ENCODE data around the gene CGRRF1. TPM values are rescaled to one million over a fixed set of nuclear protein-coding genes. Genes with fewer than 3 reads are reported as not detected.

CGRRF1 gene
- total and polyA plus RNA-seq, 2 of the 13 experiments (the other 11 are each of a cell fraction or from before 2014, with no cell fraction given) = 16.8 to 18.2 TPM

DNA sequence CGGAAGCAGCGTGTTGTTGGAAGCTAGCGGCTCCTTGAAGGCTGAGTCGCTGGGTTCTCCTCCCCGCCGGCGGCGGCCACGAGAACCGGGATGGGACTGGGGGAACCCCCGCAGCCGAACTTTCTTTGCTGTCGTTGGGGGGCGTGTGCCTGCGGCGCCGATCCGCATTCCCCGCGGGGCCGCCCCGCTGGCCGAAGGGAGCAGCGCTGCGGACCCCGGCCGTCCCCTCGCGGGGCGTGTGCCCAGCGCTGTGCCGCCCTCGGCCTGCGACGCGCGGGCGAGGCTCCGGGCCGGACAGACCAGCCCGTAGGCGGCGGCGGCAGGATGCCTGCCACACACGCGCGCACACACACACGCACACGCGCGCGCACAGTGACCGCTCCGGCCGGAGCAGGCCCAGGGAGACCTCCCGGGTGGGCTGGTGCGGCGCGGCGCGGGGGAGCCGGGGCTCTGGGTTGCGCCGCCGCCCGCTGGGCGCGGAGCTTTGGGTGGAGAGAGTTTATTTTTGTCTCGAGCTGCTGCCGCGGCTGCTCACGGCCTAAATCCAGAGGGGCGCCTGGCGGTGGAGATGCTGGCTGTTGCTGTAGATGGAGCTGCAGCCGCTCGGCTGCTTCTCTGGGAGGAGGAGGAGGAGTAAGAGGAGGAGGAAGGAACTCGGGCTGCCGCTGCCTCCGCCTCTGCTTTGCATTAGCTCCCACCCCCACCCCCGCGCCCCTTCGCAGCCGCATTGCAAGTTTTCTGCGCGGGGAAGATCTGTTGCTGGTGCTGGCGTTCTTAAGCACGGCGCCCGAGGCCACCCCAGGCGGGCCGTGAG is 56.9 kb downstream of the CGRRF1 start, which contains the start of gene SAMD4A (continued):
- TF ChIP-seq, protein P1, sequence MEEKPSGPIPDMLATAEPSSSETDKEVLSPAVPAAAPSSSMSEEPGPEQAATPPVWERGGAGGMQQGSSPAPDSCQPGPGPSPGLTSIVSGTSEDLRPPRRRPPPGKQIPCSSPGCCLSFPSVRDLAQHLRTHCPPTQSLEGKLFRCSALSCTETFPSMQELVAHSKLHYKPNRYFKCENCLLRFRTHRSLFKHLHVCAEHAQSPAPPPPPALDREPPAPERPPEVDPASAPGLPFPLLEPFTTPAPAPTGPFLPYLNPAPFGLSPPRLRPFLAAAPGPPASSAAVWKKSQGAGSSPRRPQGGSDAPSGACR (CRISPR knock-in tag; IDR thresholded peaks at IDR 0.05) = peak; percentile 48; the same call in 1 of the 2 replicates
- TF ChIP-seq ZNF766 (CRISPR knock-in tag; IDR thresholded peaks at IDR 0.05; ENCODE audit: borderline replicate concordance) = no peak; the same call in 1 of the 2 replicates
- TF ChIP-seq GABPB1 (CRISPR knock-in tag; IDR thresholded peaks at IDR 0.05) = peak; percentile 4; the same call in 1 of the 2 replicates
- TF ChIP-seq KDM5B (CRISPR knock-in tag; IDR thresholded peaks at IDR 0.05; ENCODE audit: borderline replicate concordance) = peak; percentile 18; the same call in 1 of the 2 replicates
- no peak for TF ChIP-seq GZF1 (CRISPR knock-in tag; IDR thresholded peaks at IDR 0.05)
- no peak for TF ChIP-seq SAFB2 (CRISPR knock-in tag; IDR thresholded peaks at IDR 0.05; ENCODE audit: borderline replicate concordance, low read depth)
- TF ChIP-seq, protein P2, sequence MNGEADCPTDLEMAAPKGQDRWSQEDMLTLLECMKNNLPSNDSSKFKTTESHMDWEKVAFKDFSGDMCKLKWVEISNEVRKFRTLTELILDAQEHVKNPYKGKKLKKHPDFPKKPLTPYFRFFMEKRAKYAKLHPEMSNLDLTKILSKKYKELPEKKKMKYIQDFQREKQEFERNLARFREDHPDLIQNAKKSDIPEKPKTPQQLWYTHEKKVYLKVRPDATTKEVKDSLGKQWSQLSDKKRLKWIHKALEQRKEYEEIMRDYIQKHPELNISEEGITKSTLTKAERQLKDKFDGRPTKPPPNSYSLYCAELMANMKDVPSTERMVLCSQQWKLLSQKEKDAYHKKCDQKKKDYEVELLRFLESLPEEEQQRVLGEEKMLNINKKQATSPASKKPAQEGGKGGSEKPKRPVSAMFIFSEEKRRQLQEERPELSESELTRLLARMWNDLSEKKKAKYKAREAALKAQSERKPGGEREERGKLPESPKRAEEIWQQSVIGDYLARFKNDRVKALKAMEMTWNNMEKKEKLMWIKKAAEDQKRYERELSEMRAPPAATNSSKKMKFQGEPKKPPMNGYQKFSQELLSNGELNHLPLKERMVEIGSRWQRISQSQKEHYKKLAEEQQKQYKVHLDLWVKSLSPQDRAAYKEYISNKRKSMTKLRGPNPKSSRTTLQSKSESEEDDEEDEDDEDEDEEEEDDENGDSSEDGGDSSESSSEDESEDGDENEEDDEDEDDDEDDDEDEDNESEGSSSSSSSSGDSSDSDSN (CRISPR knock-in tag; IDR thresholded peaks at IDR 0.05) = peak; percentile 46; the same call in 1 of the 2 replicates
- TF ChIP-seq, protein P3, sequence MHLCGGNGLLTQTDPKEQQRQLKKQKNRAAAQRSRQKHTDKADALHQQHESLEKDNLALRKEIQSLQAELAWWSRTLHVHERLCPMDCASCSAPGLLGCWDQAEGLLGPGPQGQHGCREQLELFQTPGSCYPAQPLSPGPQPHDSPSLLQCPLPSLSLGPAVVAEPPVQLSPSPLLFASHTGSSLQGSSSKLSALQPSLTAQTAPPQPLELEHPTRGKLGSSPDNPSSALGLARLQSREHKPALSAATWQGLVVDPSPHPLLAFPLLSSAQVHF (CRISPR knock-in tag; IDR thresholded peaks at IDR 0.05) = 0 out of 2 replicates have a peak, but pooled peaks have one; percentile 17
- peak; percentile 37; the same call in 1 of the 2 replicates for TF ChIP-seq ZFX (CRISPR knock-in tag; IDR thresholded peaks at IDR 0.05; ENCODE audit: low read depth)
- 0 out of 2 replicates have a peak, but pooled peaks have one; percentile 26 for TF ChIP-seq KDM2A (CRISPR knock-in tag; IDR thresholded peaks at IDR 0.05; ENCODE audit: borderline replicate concordance, low read depth)
- peak; percentile 48 for TF ChIP-seq KMT2B (CRISPR knock-in tag; IDR thresholded peaks at IDR 0.05)
- TF ChIP-seq ZFP91 (CRISPR knock-in tag; IDR thresholded peaks at IDR 0.05; ENCODE audit: borderline replicate concordance) = 0 out of 2 replicates have a peak, but pooled peaks have one; percentile 1
- TF ChIP-seq HOXA3 (CRISPR knock-in tag; IDR thresholded peaks at IDR 0.05) = 0 out of 2 replicates have a peak, but pooled peaks have one; percentile 34
- TF ChIP-seq REL (CRISPR knock-in tag; conservative IDR thresholded peaks at IDR 0.05) = 0 out of 2 replicates have a peak, but pooled peaks have one; percentile 13
- 0 out of 2 replicates have a peak, but pooled peaks have one; percentile 63 for TF ChIP-seq ZNF841 (CRISPR knock-in tag; IDR thresholded peaks at IDR 0.05; ENCODE audit: borderline replicate concordance)
- peak; percentile 22; the same call in 1 of the 2 replicates for TF ChIP-seq TOPORS (CRISPR knock-in tag; IDR thresholded peaks at IDR 0.05)
- TF ChIP-seq SIN3A (IDR thresholded peaks at IDR 0.05; ENCODE audit: borderline replicate concordance, low read depth, low read length) = 0 out of 2 replicates have a peak, but pooled peaks have one; percentile 14
- peak; percentile 19; the same call in 1 of the 2 replicates for TF ChIP-seq POLR2AphosphoS2 (IDR thresholded peaks at IDR 0.05; ENCODE audit: low read depth, low read length)
- peak; percentile 52 for TF ChIP-seq POLR2G (IDR thresholded peaks at IDR 0.05; ENCODE audit: low read depth, low read length)
- TF ChIP-seq IKZF5 (CRISPR knock-in tag; IDR thresholded peaks at IDR 0.05) = 0 out of 2 replicates have a peak, but pooled peaks have one; percentile 25
- peak; percentile 79 for TF ChIP-seq ZFY (CRISPR knock-in tag; IDR thresholded peaks at IDR 0.05)
- no peak for TF ChIP-seq PITX1 (CRISPR knock-in tag; IDR thresholded peaks at IDR 0.05)

Data from HepG2 (cell line).